RPMI8226 (cell line): ENCODE measurements around the gene RNF208.

Experiments used
- DNase-seq: peaks from one replicate; pipeline ENCODE4 v3.0.0-alpha.2; 2015

Gene RNF208

DNA sequence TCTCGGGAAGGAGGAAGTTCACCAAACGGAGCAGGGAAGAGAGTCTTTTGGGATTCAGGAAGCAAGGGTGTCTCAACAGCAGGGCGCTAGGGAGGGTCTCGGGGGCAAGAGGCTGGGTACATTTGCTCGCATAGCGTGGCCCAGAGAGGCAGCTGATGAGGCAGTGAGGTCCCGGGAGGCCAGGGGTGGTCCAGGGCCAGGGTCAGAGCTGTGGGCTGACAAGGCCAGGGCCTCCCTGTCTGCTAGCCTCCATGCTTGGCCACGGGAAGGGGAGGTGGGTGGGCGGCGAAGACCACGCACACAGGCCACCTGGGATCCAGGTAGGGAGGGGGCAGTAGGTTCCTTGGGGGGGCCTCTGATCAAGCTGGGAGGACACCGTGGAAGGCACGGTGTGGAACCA, 10.5 kb downstream of the RNF208 start:
- no peak for DNase-seq

DNA sequence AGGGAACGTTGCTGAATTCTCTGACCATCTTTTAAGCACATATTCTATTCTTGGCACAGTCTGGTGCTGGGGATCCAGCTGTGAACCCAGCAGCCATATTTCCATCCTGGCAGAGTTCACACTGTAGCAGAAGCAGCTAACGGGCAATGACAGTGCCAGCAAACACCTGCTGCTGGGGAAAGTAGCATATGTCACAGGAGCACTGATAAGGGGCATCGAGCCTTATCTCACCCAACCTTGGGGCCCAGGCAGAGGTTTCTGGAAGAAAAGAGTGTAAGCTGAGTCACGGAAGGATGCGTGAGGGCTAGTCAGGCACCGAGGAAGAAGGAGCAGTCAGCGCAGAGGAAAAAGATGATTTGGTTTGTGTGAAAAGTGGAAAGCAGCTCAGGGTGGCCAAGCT, 15.4 kb downstream of the RNF208 start:
- no peak for DNase-seq

DNA sequence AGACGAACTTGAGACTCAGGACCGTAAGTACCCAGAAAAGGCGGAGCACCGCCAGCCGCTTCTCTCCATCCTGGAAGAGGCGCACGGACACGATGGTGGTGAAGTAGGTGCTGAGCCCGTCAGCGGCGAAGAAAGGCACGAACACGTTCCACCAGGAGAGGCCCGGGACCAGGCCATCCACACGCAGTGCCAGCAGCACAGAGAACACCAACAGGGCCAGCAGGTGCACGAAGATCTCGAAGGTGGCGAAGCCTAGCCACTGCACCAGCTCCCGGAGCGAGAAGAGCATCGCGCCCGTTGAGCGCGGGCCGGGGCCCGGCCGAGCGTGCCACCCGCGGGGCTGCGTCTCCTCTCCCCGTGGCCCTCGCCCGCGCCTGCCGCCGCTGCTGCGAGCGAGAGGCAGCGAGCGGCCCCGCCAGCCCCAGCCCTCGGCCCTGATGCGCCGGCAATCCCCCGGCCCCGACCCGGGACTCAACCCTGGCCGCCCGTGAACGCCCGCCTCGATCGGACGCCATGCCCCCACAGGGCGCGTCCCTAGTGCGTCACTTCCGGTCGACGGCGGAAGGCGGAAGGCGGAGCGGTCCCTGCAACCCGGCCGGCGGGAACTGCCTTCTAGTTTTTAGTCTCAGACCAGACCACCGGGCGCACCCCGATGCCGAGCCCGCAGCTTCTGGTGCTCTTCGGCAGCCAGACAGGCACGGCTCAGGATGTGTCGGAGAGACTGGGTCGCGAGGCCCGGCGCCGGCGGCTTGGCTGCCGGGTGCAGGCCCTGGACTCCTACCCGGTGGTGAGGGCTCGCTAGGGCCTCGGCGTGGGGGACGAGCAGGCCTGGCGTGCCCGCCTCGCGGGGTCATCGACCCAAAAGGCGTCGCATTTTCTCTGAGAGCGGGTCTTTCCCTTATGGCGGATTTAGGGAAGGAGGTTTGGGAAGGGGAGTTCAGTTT, 16.6 kb downstream of the RNF208 start, which contains the start of the genes NDOR1 and TMEM203:
TSS of gene NDOR1 (plus strand) at position 575 of the 944 bp plus-strand sequence. CDS start at position 653, 78 bp downstream.
TSS of gene TMEM203 (minus strand) at position 523 of the 944 bp plus-strand sequence. CDS start at position 289, 234 bp downstream.
- DNase-seq, result peak; percentile 96

DNA sequence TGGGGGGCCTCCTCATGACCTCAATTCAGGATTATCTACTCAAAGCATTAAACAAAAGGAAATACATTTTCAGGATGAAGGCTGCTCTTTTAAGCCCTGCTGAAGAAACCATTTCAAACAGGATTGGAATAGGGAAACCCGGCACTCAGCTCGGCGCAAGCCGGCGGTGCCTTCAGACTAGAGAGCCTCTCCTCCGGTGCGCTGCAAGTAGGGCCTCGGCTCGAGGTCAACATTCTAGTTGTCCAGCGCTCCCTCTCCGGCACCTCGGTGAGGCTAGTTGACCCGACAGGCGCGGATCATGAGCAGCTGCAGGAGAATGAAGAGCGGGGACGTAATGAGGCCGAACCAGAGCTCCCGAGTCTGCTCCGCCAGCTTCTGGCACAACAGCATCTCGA, 17.3 kb downstream of the RNF208 start:
- DNase-seq, result no peak

DNA sequence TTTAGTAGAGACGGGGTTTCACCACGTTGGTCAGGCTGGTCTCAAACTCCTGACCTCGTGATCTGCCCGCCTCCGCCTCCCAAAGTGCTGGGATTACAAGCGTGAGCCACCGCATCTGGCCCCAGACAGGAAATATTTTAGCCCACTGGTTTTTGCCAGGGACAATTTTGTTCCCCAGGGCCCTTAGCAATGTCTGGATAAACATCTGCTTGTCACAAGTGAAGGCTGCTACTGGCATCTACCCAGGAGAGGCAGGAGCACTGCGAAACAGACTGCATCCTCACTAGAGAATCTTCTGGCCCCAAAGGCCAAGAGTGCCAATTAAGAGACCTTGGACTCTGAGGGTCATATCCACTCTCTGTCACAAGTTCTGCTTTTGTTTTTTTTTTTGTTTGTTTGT, 19.1 kb downstream of the RNF208 start:
- DNase-seq, result no peak

DNA sequence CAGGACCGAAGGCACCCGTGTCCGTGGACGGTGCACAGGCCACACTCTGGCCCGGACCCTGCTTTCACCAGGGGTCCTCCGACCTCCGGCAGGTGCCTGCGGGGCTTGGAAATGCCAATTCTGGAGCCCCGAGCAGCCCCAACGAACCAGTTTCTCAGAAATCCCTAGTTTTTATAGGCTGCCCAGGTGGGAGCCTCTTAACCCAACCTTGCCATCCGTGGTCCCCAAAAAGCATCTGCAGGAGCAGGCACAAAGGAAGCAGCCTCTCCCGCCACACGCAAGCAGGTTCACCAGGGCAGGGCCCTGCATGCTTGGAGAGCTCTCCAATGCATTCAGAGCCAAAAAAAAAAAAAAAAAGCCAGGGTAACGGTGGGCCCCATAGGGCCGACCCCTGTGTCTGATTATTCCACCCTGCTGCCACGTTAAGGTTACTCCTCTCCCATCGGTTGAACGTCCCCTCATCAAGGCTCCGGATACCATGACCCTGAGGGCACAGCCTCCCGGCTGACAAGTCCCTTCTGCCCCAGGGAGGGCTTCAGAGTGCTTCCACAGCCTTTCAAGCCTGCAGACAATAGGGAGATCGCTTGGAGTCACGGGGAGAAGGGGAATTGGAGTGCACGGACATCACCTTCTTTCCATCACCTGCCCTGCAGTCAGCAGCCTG, 20.7 kb downstream of the RNF208 start:
- DNase-seq, result no peak

DNA sequence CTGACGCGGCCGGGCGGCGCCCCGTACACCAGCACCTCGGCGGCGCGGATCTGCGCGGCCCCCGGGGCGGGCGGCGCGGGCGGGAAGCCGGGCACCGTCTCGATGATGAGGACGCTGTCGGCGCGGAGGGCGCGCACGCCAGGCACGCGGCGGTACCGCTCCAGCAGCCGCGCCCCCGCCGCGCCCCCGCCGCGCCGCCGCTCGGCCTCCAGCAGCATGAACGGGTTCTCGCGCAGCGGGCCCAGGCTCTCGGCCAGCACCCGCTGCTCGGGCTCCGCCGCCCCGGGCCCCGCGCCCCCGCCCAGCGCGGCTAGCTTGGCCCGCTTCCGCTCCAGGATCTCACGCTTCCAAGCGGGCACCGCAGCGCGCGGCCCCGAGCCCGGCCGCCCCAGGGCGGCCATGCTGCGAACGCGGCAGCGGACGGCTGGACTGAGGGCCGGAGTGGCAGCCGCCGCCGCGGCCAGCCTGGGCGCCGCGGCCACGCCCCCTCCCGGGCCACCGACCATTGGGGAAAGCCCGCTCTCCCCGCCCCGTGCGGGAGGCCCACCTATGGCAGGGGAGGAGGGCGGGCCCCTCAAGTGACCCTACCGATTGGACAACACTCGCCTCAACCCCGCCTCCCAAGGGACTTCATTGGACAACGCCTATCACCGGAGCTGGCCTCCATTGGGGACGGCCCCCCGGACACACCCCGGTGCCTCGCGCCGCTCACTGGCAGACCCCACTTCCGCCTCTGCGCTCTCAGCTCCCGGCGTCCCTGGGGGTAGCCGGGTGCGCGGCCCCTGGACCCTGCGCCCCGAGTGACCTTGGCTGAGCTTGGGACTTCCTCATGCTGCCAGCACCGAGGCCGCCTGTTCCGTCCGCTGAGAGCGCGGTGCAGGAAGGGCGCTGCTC, 21.5 kb downstream of the RNF208 start, which contains the start of gene TPRN:
TSS of gene TPRN (minus strand) at position 431 of the 894 bp plus-strand sequence. CDS start at position 401, 30 bp downstream.
- DNase-seq, result peak; percentile 100

DNA sequence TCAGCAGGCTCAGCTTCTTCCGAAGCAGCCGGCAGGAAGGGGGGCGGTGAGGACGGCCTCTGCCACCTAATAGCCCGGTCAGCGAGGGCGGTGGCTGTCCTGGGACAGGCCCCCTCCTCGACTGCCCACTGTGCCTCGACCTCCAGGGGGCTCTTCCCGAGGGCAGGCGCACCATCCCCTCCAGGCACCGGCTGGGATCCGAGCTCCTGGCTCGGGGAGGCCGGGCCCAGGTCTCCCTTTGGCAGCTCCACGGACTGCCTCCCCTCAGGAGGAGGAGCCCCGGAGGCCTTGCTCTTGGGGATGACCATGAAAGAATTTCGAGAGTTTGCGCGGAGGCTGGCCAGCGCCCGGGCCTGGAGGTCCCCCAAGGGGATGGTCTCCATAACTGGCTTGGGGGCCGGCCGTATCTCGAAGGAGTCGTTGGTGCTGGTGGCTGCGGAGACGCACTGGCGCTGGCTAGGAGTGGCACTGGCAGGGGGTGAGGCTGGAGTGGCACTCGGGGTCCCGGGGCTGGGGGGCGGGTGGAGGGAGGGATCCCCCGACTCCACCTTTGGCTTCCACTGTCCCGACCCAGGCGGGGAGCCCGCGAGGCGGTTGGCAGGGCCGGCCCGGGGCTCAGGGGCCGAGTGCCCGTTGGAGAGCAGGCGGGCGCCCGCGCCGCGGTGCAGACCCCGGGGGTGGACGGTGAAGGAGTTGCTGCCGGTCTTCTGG, 22.5 kb downstream of the RNF208 start:
- DNase-seq, result no peak

DNA sequence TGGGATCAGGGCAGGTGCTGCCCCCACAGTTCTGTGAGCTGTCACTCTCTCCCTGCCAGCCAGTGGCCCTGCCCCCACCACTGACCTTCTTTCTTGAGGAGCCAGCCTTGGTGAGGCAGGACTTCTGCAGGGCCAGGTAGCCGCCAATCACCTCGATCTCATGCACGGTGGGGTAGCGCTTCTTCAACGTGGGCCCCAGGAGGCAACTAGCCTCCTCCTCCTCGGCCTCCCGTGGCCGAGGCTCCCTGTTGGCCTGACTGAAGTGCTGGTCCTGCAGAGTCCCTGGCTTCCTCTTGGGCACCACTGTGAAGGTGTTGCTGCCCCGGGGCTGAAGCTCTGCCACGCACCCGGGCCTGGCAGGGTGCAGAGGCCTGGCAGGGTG, 23.1 kb downstream of the RNF208 start:
- DNase-seq, result no peak

DNA sequence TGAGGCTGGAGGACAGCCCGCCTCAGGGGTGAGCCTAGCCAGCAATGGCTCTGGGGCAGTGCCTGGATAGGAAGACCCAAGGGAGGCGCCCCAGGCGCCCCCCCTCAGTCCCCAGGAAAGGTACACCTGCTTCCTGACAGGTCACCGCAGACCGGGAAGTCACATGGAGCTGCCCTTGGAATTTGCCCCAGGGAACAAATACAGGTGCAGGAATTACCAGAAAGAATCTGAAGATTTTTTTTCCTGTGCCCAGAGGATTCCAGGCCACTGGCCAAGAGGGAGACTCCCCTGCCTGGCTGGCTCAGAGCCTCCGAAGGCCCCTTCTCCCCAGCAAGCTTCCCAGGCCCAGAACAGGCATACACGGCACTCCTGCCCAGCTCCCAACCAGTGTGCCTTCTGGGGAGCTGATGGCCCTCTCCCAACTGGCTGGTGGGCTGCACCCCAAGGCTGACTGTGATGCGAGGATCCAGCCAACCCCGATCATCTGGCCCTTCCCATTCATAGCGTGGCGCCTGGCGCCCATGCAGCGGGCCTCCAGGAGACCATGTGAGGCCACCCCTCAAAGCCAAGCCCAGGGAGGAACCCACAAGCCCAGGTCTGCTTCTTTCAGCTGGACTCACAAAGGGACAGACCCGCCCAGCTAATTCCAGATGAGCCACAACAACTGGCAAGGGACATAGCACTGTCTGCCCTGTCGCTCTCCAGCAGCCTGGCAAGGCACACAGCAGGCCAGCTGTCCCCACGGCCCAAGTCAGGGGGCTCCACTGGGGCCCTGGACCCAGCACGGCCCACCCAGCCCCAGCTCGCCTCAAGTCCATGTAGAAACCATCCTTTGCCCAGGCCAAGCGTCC, 23.8 kb downstream of the RNF208 start:
- DNase-seq, result no peak

DNA sequence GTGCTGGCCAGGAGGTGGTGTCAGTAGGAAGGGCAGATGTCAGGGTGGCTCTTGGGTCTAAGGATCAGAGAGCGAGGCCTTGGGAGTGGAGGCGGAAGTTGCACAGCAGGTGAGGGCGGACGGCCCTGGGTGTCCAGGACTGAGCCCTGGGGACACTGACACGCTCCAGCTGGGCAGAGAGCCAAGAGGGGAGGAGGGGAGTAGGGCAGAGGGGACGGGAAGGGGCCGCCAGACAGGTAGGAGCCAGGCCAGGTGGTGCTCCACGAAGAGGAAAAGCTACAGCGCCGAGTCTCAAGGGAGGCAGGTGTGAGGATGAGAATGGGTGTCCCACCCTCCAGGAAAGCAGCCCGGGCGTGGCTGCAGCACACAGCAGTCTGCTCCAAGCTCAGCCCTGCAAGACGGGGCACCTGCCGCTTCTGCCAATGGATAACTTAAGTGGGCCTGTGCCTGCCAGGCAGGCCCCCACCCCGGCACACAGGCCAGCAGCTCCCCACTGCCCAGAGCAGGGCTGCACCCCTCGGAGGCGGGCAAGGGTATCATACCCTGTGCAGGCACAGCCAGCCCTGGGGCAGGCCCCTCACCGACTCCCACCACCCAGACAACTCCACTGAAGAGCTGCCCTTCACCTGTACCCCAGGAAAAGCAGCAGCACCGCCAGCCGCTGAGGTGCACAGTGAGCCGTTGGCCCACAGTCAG, 26.4 kb downstream of the RNF208 start:
- DNase-seq, result no peak

DNA sequence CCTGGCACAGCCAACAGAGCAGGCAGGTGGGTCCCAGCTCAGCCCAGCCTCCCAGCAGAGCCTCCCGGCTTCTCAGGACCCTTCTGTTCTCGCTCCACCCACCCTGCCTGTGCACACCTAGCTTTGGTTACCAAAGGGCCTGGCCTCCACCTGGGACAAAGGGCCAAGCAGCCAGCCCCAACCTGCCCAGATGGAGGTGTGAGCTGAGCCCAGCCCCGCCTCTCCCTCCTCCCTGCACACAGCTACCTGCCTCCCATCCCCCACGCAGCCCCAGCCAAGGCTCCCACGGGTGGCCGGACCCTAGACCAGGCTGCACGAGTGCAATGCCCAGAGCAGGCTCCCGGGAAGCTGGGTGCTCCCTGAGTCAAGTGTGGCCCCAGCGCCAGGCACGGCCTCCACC, 27.1 kb downstream of the RNF208 start:
- no peak for DNase-seq

DNA sequence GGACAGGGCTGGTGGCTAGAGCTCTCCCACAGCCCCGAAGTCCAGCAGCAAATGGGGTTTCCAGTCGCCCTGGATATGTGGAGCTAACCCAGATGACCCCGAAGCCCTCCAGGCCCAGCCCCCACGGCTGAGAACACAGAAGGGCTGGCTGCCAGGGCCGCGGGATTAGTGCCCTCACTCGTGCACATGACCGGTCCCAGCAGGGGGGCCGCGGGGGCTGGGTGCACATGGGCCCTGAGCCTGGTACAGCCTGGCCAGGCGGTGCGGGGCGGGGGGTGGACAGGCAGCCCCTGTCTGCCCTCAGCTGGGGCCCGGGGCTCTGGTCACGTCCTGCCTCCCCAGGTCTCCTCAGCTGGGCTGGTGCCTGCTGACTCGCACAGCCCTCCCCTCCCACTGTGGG, 27.7 kb downstream of the RNF208 start:
- no peak for DNase-seq

DNA sequence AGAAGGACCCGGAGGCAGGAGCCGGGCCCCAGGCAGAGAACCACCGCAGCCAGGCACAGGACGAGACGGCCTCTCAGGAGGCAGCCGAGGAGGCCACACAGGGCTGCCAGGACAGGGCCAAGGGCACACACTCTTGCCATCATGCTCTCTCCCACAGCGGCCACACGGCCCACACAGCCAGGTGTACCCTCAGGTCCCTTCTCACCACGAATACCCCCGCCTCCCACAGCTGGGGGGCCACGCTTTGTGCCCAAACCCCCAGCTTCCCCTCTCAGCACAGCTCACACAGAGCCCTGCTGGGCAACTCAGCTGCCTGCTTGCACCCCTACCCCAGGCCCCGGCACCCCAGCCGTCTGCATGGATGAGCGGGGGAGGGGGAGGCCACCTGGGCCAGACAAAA, 28.3 kb downstream of the RNF208 start:
- no peak for DNase-seq

DNA sequence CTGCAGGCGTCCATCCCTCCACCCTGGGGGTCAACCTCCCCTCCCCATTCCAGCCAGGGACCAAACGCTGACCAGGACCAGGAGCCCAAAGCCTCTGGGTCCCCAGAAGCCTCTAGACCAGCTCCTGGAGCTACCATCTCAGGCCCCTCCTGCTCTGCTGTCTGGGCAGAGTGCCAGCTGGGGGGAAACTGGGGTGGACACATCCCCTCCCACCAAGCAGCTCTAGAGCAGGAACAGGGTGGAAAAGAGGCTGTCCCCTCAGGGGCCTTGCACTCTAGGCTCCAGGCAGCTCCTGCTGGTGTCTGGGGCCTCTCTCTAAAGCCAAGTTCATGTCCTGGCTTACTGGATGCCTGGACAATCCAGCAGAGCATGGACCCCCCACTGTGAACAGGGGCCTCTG, 29.2 kb downstream of the RNF208 start:
- no peak for DNase-seq

DNA sequence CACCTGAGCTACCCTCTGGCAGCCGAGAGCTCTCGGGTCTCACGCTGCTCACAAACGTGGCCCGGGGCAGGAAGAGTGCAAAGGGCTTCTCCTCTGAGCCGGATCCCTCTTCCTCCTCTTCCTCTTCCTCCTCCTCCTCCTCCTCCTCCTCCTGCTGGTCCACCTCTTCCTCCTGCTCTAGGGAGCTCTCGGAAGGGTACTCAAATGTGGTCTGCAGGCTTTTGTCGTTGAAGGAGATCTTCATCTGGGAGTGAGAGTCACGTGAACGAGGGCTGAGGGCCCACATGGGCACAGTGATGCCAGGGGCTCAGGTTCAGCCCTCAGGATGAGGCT, 29.6 kb downstream of the RNF208 start:
- no peak for DNase-seq

DNA sequence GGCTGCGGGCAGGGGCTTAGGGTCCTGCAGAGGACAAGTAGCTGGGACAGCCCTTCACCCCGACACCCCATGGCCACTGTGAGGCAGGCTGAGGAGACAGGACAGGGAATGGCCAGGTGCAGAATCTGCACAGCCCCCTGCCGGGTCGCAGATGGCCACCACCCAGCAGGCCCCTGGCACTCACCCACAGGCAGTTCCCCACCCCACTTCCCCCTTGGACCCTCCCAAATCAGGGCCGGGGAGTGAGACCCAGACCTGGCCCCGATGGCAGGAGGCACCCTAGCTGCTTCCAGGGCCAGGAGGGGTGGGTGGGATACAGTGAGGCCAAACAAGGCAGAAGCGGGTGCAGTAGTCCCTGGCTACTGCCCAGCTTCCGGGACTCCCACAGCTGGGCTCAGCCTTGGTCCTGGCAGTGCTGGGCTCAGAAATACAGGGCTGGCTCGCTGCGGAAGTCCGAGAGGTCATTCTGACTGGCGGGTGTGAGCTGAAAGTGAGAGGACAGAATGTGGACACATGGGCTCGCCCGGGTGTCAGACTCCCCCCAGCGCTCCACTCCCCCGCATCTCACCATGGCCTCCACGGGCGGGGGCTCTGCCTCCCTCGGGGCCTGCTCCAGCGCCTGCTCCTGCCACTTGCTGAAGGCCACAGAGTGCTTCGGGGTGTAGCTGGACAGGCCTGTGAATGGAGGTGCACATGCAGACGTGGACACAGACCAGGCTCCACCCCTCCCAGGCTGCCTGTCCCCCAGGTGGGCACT, 30.2 kb downstream of the RNF208 start:
- DNase-seq, result no peak

DNA sequence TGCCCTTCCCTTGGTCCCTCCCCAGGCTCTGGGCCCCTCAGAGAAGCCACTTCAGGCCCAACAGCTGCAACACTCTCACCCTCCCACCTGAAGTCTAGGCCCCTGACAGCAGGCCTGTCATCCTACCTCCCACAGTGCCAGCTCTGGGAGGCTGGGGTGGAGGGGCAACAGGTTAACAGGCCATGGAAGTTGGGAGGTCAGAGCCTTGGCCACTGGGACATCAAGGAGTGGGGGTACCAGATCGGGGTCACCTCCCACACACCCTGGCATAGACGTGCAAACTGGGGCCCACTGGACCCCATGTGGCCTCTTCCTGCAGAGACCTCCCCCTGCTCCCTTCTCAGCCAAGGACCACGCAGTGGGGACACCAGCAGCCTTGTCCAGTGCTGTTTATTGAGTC, 30.8 kb downstream of the RNF208 start:
- DNase-seq, result no peak

DNA sequence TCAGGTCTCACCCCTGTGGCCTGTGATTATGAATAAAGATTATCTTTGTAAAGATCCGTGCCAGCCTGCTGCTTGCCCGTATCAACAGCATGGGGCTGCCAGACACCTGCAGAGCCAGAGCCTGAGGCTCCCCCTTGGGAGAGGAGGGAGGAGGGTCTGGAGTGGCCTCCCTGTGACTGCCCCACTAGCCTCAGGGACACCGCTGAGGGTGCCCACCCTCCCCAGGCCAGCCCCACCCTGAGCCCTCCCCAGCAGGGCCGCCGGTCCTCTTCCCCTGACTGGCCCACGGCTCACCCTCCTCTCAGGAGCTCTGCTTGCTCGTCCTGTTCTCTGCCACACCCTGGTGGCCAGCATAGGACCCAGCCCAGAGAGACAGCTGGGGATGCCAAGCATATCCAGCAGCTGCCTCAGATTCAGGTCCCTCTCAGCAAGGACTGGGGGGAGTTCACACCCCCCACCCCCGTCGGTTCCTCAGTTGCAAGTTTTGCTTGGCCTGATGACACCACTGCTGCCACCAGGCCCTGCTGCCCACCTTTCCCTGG, 31.7 kb downstream of the RNF208 start:
- peak; percentile 70 for DNase-seq
